Left cardiac atrium (tissue), 4 donors: ENCODE results near the gene COX10. TPM values are rescaled to one million over a fixed set of nuclear protein-coding genes. Genes with fewer than 3 reads are reported as not detected.
A peak's percentile ranks its signal among the peaks of the same experiment; 100 is the strongest.
"Not testable (repeated sequence)": the region's sequence is repeated elsewhere in the genome, so short reads cannot be mapped to it uniquely, and the experiment has no call there.

Experiments used
- ATAC-seq, 2 donors: fragments of 200-7000 bp; cut with Tn5 transposase; one replicate each; pipeline ENCODE4 v1.9.1; 2020; ENCODE audit warnings: mild to moderate bottlenecking in 2 of 2, moderate library complexity in 2 of 2
- DNase-seq: peaks from one replicate; pipeline ENCODE4 v3.0.0-alpha.2; 2020
- intact Hi-C, 2 donors: fragments of 100-400 bp; cut with DNase I; formaldehyde crosslinking; loops; one replicate each; pipeline versions ENCODE4 v1.14.1 to v1.15.1; 2022 to 2023
- long read RNA-seq: library from polyadenylated mRNA; unstranded; transcript quantifications from one replicate; pipeline ENCODE4 v2.0.0, GENCODE V29; 2021
- total RNA-seq, 2 donors: library from RNA; stranded (reverse); fragmentation: NEBNext Ultra II Directional; extraction: Animal tissue kit (Norgen Biotek cat#: 25700); gene quantifications; one replicate each; pipeline ENCODE4 v1.2.1, GENCODE V29; 2021
- donor health status: DM: no; HTN: yes; CAD: no.
- donor health status: DM: no; HTN: yes; CAD: no; lungs with severe emphysema.
- donor health status: DM: yes; HTN: yes; CAD: no.
- donor health status: Dilated cardiomyopathy.

COX10 gene
- total RNA-seq, result 10 to 100 TPM; 24.2 to 29.7 TPM
- long read RNA-seq, transcript COX10-201 (7 exons, 2,873 nt), result major isoform, 35 of 54 reads
- long read RNA-seq, partial matches to known transcripts, result 17 of 54 reads
- long read RNA-seq, other reads (novel, unspliced or antisense), result 2 of 54 reads

GRCh38 chr17:14069251-14070021 is at the start of gene COX10:
COX10 (plus strand) TSS chr17:14069504; CDS start chr17:14069606, 102 bp downstream.
- intact Hi-C loops, result loop anchor here in 1 of 2 donors (5.0 kb wide), 2 partner anchors 233 to 472 kb away; partner anchors contain the start of gene HS3ST3B1
- DNase-seq (peak; percentile 90), ATAC-seq (peak; percentile 99 to 100)

GRCh38 chr17:14021651-14022294 is 47.5 kb upstream of the COX10 start:
- ATAC-seq, intact Hi-C loops, DNase-seq: not testable (repeated sequence)

DNA sequence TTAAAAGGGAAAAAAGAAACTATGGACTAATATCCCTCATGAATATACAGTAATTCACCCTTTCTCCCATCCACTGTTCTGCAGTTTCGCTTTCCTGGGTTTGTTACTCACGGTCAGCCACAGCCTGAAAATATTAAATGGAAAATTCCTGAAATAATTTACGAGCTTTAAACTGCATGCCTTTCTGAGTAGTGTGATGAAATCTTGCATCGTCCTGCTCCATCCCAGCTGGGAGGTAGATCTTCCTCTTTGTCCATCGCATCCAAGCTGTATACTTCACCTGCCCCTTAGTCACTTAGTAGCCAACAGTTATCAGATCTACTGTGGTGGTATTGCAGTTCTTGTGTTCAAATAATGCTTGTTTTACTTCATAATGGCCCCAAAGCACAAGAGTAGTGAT is 39.5 kb upstream of the COX10 start:
- DNase-seq, intact Hi-C loops: not testable (repeated sequence)
- ATAC-seq, result peak in 1 of 2 donors; percentile 68

- intact Hi-C loops, result no loop called here
Measured at GRCh38 chr17:14032234-14032633, 37.1 kb upstream of the COX10 start.

GRCh38 chr17:14033166-14033565 is 36.1 kb upstream of the COX10 start:
- no peak for DNase-seq
- no peak for ATAC-seq
- intact Hi-C loops, result no loop called here

More at GRCh38 chr17:14032234-14032633, 37.1 kb upstream of the COX10 start:
- DNase-seq, result no peak
- no peak for ATAC-seq

- DNase-seq, result no peak
- no peak for ATAC-seq
- intact Hi-C loops, result no loop called here
Measured at GRCh38 chr17:14037453-14037852, 31.9 kb upstream of the COX10 start.

GRCh38 chr17:14038206-14038605 is 31.1 kb upstream of the COX10 start:
- ATAC-seq (peak in 1 of 2 donors; percentile 38), DNase-seq (no peak)

DNA sequence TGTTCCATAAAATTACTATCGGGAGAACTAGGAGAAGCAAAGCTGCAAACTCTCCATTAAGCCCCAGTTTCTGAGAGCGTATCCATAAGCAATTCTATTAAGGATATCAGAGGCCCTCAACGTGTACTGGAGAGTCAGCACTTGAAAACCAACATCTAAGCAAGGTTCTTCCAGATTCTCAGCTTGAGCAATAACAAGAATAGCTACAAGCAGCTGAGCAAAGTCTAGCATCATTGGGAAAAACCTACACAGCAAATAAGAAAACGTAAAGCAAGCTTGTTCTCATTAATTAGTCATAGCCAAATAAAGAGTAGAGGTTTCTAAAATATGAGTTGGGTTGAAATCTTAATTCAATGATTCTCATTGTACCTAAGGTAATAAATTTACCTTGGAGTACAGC is 26.9 kb upstream of the COX10 start:
- intact Hi-C loops, result no loop called here
- no peak for ATAC-seq
- DNase-seq, result no peak

More at GRCh38 chr17:14038206-14038605, 31.1 kb upstream of the COX10 start:
- intact Hi-C loops, result no loop called here

DNA sequence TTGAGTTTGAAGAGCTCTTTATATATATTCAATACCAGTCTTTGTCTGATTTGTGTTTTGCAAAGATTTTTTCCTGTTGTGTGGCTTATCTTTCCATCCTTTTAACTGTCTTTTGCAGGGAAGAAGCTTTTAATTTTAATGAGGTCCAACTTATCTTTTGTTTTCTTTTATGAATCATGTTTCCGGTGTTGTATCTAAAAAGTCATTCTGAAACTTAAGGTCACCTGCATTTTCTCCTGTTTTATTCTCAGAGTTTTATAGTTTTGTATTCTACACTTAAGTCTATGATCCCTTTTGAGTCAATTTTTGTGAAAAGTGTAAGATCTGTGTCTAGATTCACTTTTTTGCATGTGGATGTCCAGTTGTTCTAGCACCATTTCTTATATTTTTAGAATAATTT is 24.6 kb upstream of the COX10 start:
- intact Hi-C loops, result no loop called here
- ATAC-seq, result no peak

DNA sequence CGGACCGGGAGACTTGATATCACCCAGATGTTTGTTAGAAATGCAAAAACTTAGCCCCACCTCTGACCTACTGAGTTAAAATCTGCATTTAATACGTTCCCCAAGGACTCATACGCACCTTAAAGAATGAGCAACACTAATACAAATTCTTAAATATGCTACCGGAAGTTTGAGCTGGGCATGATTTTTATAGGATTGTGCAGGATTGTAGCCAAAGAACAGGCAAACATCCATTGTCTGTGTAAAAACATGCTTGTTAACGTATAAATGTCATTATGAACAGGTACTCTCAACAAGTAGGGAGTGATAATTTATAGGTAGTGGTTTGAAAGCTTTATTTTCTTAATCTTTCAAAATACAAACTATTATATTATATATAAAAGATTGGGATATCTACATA is 22.3 kb upstream of the COX10 start:
- ATAC-seq (no peak), DNase-seq (no peak)
- intact Hi-C loops, result no loop called here

More for the DNA sequence above, 24.6 kb upstream of the COX10 start:
- DNase-seq, result no peak

DNA sequence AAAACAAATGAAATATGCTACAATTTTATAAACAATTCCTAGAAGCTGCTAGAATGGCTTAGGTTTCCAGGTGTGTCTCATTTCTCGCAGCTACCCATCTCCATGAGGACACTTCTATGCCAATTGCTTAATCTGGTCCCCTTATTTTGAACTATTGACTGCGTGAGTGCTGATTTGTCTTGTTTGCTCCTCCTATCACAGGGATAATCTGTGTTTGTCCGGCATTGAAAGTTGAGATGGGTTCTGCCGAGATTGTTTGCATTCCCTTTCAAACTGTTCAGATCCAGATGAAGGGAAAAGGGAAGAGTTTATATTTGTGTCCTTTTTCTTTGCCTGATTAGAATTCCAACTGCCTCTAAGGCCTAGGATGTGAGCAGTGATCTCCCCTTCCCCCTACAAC is 21.7 kb upstream of the COX10 start:
- DNase-seq (no peak), ATAC-seq (no peak)
- intact Hi-C loops, result no loop called here

- DNase-seq, result no peak
- intact Hi-C loops, result no loop called here
- no peak for ATAC-seq
Measured at GRCh38 chr17:14048169-14048568, 21.1 kb upstream of the COX10 start.

DNA sequence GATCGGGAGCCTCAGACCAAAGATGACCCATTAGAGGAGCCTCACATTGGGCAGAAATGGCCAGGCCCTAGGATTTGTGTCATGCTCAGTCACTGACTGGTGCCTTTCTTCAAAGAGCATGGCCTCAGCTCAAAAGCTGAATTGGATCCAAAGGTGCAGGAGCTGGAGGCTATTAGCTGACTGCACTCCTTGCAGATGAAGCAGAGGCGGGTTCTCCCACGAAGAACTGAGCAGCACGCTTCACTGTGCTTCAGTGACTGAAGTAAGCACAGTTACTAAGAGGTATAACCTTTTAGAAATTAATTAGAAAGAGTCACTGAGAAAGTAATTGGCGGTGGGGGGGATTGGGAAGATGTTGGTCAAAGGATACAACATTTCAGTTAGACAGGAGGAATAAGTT is 18.7 kb upstream of the COX10 start:
- ATAC-seq (no peak), DNase-seq (no peak)
- intact Hi-C loops, result no loop called here

DNA sequence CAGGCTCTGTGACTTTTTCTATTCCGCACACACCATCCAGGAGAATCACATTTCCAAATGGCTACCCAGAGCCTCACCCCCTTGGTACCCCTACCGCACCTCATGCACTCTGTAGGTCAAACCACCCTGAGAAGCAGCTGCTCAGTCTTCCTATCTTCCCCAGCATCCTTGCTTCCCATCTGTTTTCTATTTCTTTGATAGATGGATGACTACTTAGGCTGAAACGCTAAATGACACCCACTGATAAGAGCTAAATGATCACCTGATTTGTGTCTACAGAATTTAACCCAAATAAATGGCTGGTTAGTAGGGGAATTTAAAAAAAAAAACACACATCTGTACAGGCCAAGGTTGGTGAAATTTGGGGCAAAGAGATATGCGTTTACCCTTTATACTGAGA is 17.6 kb upstream of the COX10 start:
- intact Hi-C loops, result no loop called here
- DNase-seq (no peak), ATAC-seq (no peak)

GRCh38 chr17:14052886-14053615 is 16.3 kb upstream of the COX10 start:
- ATAC-seq (peak in 1 of 2 donors; percentile 94), DNase-seq (no peak)
- intact Hi-C loops, result no loop called here

DNA sequence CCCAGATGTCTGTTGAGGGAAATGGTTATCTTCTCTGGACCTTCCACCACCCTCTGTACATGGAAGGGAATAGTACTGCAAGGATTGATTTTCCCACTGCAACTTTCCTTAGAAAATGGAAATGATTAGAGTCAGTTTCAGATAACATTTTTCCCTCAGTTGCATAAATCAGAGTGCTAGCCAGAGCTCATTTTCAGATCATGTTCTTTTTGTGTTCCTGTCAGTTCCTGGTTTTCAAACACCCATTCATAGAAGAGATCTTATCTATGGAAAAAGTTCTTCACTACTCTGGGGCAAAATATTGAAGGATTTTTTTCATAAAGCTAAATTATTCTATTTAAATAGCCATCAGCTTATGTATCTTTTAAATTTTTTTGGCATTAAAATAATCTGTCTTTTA is 11.7 kb upstream of the COX10 start:
- intact Hi-C loops, result no loop called here
- no peak for DNase-seq
- no peak for ATAC-seq

GRCh38 chr17:14058051-14058450 is 11.3 kb upstream of the COX10 start:
- no peak for DNase-seq
- no peak for ATAC-seq
- intact Hi-C loops, result no loop called here

GRCh38 chr17:14060706-14061105 is 8.6 kb upstream of the COX10 start:
- DNase-seq, result no peak
- ATAC-seq, result no peak
- intact Hi-C loops, result no loop called here

DNA sequence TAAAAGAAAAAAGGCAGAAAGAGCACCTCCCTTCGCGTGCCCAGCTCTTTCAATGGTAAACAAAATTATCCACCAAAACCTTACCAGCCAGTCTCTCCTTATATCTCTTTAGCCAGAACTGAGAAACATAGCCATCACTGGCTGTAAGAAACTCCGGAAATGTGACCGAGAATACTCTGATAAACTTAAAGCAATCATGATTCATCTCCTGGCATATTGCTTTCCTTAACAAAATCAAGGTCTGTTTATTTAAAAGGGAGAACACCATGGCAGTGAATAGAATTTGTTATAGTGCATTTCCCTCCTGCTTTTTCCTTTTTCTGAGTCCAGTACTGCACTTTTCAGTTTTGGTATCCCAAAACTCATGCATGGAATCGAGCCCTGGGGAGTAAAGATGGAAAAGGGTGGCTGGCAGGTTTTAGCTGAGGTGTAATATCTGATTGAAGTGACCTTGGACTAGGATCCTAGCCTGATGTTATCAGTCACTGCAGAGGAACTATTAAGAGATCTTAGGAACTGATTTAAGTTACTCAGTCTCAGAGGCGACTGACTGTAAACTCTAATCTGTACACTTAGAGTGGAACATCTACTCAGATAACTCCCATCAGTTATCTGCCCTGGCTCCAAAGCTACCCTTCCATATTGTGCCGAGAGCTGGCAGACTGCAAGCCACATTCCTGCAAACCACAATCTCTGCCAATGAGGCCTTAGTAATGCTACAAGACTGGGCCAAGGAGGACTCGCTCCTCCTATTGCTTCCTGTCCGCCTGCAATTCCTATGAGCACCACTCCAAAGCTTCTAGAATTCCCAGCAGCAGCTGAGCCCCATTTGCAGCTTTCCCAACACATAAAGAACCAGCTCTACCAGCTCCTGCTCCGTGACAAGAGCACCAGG is 7.4 kb upstream of the COX10 start:
- peak; percentile 26 for DNase-seq
- ATAC-seq, result peak; percentile 92 to 99
- intact Hi-C loops, result no loop called here
